MM.1S (cell line): Measurements from ENCODE around the gene SLC45A2.

Source experiments
- DNase-seq: peaks from one replicate; pipeline ENCODE4 v3.0.0-alpha.2; 2015
- H2AFZ ChIP-seq: fragments of 300-600 bp; sonication (generic); 2 replicates; pipeline ENCODE4 v1.6.0; 2016; ENCODE audit warnings: antibody characterized with exemption, low read length
- H3F3A ChIP-seq: fragments of 300-600 bp; sonication (generic); 2 replicates; pipeline ENCODE4 v1.6.1; 2016; ENCODE audit warnings: mild to moderate bottlenecking, antibody characterized with exemption, low read length, moderate library complexity, mixed read lengths; ENCODE audit not compliant: insufficient read depth
- H3K27ac ChIP-seq: fragments of 300-600 bp; sonication (generic); 2 replicates; pipeline ENCODE4 v1.5.1; 2016; ENCODE audit warnings: mild to moderate bottlenecking, low read length
- H3K27me3 ChIP-seq: fragments of 300-600 bp; sonication (generic); replicated peaks from 2 replicates; pipeline ENCODE4 v1.6.0; 2016; ENCODE audit warnings: low read length; ENCODE audit not compliant: insufficient read depth
- H3K36me3 ChIP-seq: fragments of 300-600 bp; sonication (generic); replicated peaks from 2 replicates; pipeline ENCODE4 v1.6.1; 2016; ENCODE audit warnings: mild to moderate bottlenecking, low read length, mixed read lengths; ENCODE audit not compliant: insufficient read depth
- H3K4me1 ChIP-seq: fragments of 300-600 bp; sonication (generic); 2 replicates; pipeline ENCODE4 v1.6.1; 2016; ENCODE audit warnings: low read length, mixed read lengths
- H3K4me2 ChIP-seq: fragments of 300-600 bp; sonication (generic); 2 replicates; pipeline ENCODE4 v1.6.0; 2016; ENCODE audit warnings: low read depth, low read length
- H3K4me3 ChIP-seq: fragments of 300-600 bp; sonication (generic); 2 replicates; pipeline ENCODE4 v1.5.1; 2016; ENCODE audit warnings: low read length, mixed read lengths
- H3K79me2 ChIP-seq: fragments of 300-600 bp; sonication (generic); 2 replicates; pipeline ENCODE4 v1.6.1; 2016; ENCODE audit warnings: mixed run types, low read length, mixed read lengths
- H3K9ac ChIP-seq: fragments of 300-600 bp; sonication (generic); 2 replicates; pipeline ENCODE4 v1.6.1; 2016; ENCODE audit warnings: low read length, mixed read lengths
- H3K9me2 ChIP-seq: fragments of 300-600 bp; sonication (generic); replicated peaks from 2 replicates; pipeline ENCODE4 v1.6.1; 2016; ENCODE audit warnings: mild to moderate bottlenecking, low read length, mixed read lengths; ENCODE audit not compliant: insufficient read depth
- H3K9me3 ChIP-seq: fragments of 300-600 bp; sonication (generic); replicated peaks from 2 replicates; pipeline ENCODE4 v1.6.1; 2016; ENCODE audit warnings: mild to moderate bottlenecking, low read length, mixed read lengths; ENCODE audit not compliant: insufficient read depth
- H4K20me1 ChIP-seq: fragments of 300-600 bp; sonication (generic); 2 replicates; pipeline ENCODE4 v1.6.1; 2016; ENCODE audit warnings: mild to moderate bottlenecking, low read length, moderate library complexity, mixed read lengths; ENCODE audit not compliant: insufficient read depth
- EZH2 ChIP-seq: fragments of 300-600 bp; sonication (generic); optimal IDR thresholded peaks from 2 replicates; pipeline ENCODE3; 2017; ENCODE audit warnings: low read depth, mild to moderate bottlenecking, antibody characterized with exemption, low read length, mixed read lengths
- EZH2phosphoT487 ChIP-seq: fragments of 300-600 bp; sonication (generic); IDR thresholded peaks from 2 replicates; pipeline ENCODE4 v1.6.1; 2018; ENCODE audit warnings: antibody characterized with exemption, low read length
- TF ChIP-seq, protein P1 (sequence below): fragments of 300-600 bp; sonication (generic); IDR thresholded peaks from 2 replicates; pipeline ENCODE4 v1.5.1; 2016; ENCODE audit warnings: antibody characterized with exemption, low read length, mixed read lengths

Gene SLC45A2

DNA sequence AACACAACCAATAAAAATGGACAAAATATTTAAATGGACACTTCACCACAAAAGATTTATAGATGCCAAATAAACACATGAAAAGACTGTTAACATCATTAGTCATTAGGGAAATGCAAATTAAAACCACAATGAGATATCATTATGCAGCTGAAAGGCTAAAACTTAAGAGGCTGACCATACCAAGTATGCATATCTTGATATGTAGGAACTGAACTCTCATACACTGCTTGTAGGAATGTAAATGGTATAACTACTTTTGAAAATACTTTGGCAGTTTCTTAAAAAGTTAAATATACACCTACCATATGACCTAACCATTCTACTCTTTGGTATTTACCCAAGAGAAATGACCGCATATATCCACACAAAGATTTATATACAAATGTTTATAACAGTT lies 79.1 kb downstream of the SLC45A2 start:
- no peak for DNase-seq
- Histone ChIP-seq H3K27ac (no peak overlapping the region), H3K4me3 (no peak overlapping the region), H3K4me2 (no peak overlapping the region), H3K36me3 (no peaks in the 10 kb centered on the region), H3K9me3 (no peaks in the 10 kb centered on the region), H3K4me1 (no peaks in the 10 kb centered on the region), H4K20me1 (no peaks in the 10 kb centered on the region), H3K9ac (no peak overlapping the region), H3K27me3 (no peaks in the 10 kb centered on the region), H2AFZ (no peak overlapping the region), H3K9me2 (no peaks in the 10 kb centered on the region), H3F3A (no peaks in the 10 kb centered on the region), H3K79me2 (no peaks in the 10 kb centered on the region)
- TF ChIP-seq EZH2phosphoT487 (no peak), EZH2 (no peak)
- TF ChIP-seq, protein P1, sequence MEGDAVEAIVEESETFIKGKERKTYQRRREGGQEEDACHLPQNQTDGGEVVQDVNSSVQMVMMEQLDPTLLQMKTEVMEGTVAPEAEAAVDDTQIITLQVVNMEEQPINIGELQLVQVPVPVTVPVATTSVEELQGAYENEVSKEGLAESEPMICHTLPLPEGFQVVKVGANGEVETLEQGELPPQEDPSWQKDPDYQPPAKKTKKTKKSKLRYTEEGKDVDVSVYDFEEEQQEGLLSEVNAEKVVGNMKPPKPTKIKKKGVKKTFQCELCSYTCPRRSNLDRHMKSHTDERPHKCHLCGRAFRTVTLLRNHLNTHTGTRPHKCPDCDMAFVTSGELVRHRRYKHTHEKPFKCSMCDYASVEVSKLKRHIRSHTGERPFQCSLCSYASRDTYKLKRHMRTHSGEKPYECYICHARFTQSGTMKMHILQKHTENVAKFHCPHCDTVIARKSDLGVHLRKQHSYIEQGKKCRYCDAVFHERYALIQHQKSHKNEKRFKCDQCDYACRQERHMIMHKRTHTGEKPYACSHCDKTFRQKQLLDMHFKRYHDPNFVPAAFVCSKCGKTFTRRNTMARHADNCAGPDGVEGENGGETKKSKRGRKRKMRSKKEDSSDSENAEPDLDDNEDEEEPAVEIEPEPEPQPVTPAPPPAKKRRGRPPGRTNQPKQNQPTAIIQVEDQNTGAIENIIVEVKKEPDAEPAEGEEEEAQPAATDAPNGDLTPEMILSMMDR: no peak

GRCh38 chr5:33903118-33903517 lies 81.4 kb downstream of the SLC45A2 start:
- no peak for TF ChIP-seq EZH2
- TF ChIP-seq, protein P1: no peak
- TF ChIP-seq EZH2phosphoT487: no peak
- Histone ChIP-seq H3K27ac (no peak overlapping the region), H4K20me1 (no peaks in the 10 kb centered on the region), H3F3A (no peaks in the 10 kb centered on the region), H3K27me3 (no peaks in the 10 kb centered on the region), H2AFZ (no peak overlapping the region), H3K4me2 (no peak overlapping the region), H3K36me3 (no peaks in the 10 kb centered on the region), H3K9me3 (no peaks in the 10 kb centered on the region), H3K4me1 (no peaks in the 10 kb centered on the region), H3K9ac (no peak overlapping the region), H3K4me3 (no peak overlapping the region), H3K9me2 (no peaks in the 10 kb centered on the region), H3K79me2 (no peaks in the 10 kb centered on the region)
- DNase-seq: no peak

GRCh38 chr5:33901156-33901555 lies 83.3 kb downstream of the SLC45A2 start:
- H3K9me2 ChIP-seq: no peaks in the 10 kb centered on the region
- TF ChIP-seq, protein P1: no peak
- TF ChIP-seq EZH2 (no peak), EZH2phosphoT487 (no peak)

More at GRCh38 chr5:33901156-33901555, 83.3 kb downstream of the SLC45A2 start:
- no peaks in the 10 kb centered on the region for H3K9me3 ChIP-seq
- no peak overlapping the region for H3K4me3 ChIP-seq
- no peaks in the 10 kb centered on the region for H4K20me1 ChIP-seq
- H3K4me2 ChIP-seq: no peak overlapping the region
- no peaks in the 10 kb centered on the region for H3K79me2 ChIP-seq
- no peak overlapping the region for H3K27ac ChIP-seq
- DNase-seq: no peak
- H3K4me1 ChIP-seq: no peaks in the 10 kb centered on the region
- no peaks in the 10 kb centered on the region for H3F3A ChIP-seq
- no peaks in the 10 kb centered on the region for H3K36me3 ChIP-seq
- no peak overlapping the region for H2AFZ ChIP-seq
- H3K9ac ChIP-seq: no peak overlapping the region
- H3K27me3 ChIP-seq: no peaks in the 10 kb centered on the region
